GM12878 (cell line): ENCODE data around the gene PHC2. TPM values are rescaled to one million over a fixed set of nuclear protein-coding genes. Genes with fewer than 3 reads are reported as not detected.

ENCODE experiments used
- ATF3 ChIP-seq: IDR thresholded peaks from 2 replicates; pipeline ENCODE4 v1.6.1; 2011; ENCODE audit warnings: low read depth, mild to moderate bottlenecking, low read length, moderate library complexity, borderline replicate concordance; ENCODE audit errors: extremely low read depth
- BACH1 ChIP-seq: fragments of 450-650 bp; IDR thresholded peaks from 2 replicates; pipeline ENCODE4 v1.6.1; 2017; ENCODE audit warnings: mild to moderate bottlenecking, borderline replicate concordance
- BCLAF1 ChIP-seq: fragments of 450-650 bp; IDR thresholded peaks from 2 replicates; pipeline ENCODE4 v1.6.1; 2017; ENCODE audit warnings: antibody characterized with exemption, mild to moderate bottlenecking, moderate library complexity
- CBFB ChIP-seq: IDR thresholded peaks from 2 replicates; pipeline ENCODE4 v1.6.1; 2016; ENCODE audit warnings: antibody characterized with exemption, low read depth
- CHD1 ChIP-seq: IDR thresholded peaks from 2 replicates; pipeline ENCODE4 v1.6.1; 2012; ENCODE audit warnings: low read depth, low read length, improper control_type of control experiment
- DPF2 ChIP-seq: fragments of 450-650 bp; IDR thresholded peaks from 2 replicates; pipeline ENCODE4 v1.6.1; 2017; ENCODE audit warnings: mild to moderate bottlenecking
- ESRRA ChIP-seq: IDR thresholded peaks from 2 replicates; pipeline ENCODE4 v1.6.1; 2012; ENCODE audit warnings: mild to moderate bottlenecking, low read length, improper control_type of control experiment
- ETV6 ChIP-seq, 2 experiments: fragments of 450-650 bp in 1 of 2; IDR thresholded peaks in 1 of 2; conservative IDR thresholded peaks in 1 of 2; 2 replicates each; pipeline ENCODE4 v1.6.1; 2014; ENCODE audit warnings: antibody characterized with exemption in 1 of 2, borderline replicate concordance in 1 of 2, low read depth in 1 of 2, mild to moderate bottlenecking in 1 of 2, moderate library complexity in 1 of 2
- FOXM1 ChIP-seq: IDR thresholded peaks from 2 replicates; pipeline ENCODE4 v1.6.1; 2012; ENCODE audit warnings: low read depth, mild to moderate bottlenecking, inconsistent platforms, low read length, moderate library complexity
- HDGF ChIP-seq: fragments of 450-650 bp; IDR thresholded peaks from 2 replicates; pipeline ENCODE4 v1.6.1; 2016; ENCODE audit warnings: antibody characterized with exemption
- JUNB ChIP-seq: IDR thresholded peaks from 2 replicates; pipeline ENCODE4 v1.6.1; 2016; ENCODE audit warnings: antibody characterized with exemption, mild to moderate bottlenecking
- LARP7 ChIP-seq: fragments of 450-650 bp; IDR thresholded peaks from 2 replicates; pipeline ENCODE4 v1.6.1; 2017; ENCODE audit warnings: mild to moderate bottlenecking
- MAX ChIP-seq: IDR thresholded peaks from 2 replicates; pipeline ENCODE4 v1.6.1; 2012; ENCODE audit warnings: low read depth, low read length, improper control_type of control experiment
- MEF2B ChIP-seq: fragments of 450-650 bp; IDR thresholded peaks from 2 replicates; pipeline ENCODE4 v1.6.1; 2018; ENCODE audit warnings: mild to moderate bottlenecking, moderate library complexity; ENCODE audit not compliant: partially characterized antibody, poor library complexity, severe bottlenecking
- MTA2 ChIP-seq: fragments of 450-650 bp; IDR thresholded peaks from 2 replicates; pipeline ENCODE4 v1.6.1; 2016; ENCODE audit warnings: low read depth, mild to moderate bottlenecking, moderate library complexity
- NBN ChIP-seq: fragments of 450-650 bp; IDR thresholded peaks from 2 replicates; pipeline ENCODE4 v1.6.1; 2016
- NKRF ChIP-seq: fragments of 450-650 bp; conservative IDR thresholded peaks from 2 replicates; pipeline ENCODE4 v1.6.1; 2017; ENCODE audit warnings: mild to moderate bottlenecking, moderate library complexity
- POU2F2 ChIP-seq: IDR thresholded peaks from 3 replicates; pipeline ENCODE4 v1.6.1; 2011; ENCODE audit warnings: low read depth, mild to moderate bottlenecking, low read length, borderline replicate concordance
- RAD51 ChIP-seq: fragments of 450-650 bp; IDR thresholded peaks from 2 replicates; pipeline ENCODE4 v1.6.1; 2016; ENCODE audit warnings: moderate library complexity, mild to moderate bottlenecking, inconsistent platforms
- RBBP5 ChIP-seq: fragments of 200-600 bp; sonication (generic); conservative IDR thresholded peaks from 2 replicates; pipeline ENCODE4 v1.6.1; 2016
- RFX5 ChIP-seq: IDR thresholded peaks from 2 replicates; pipeline ENCODE4 v1.6.1; 2011; ENCODE audit warnings: low read depth, low read length, improper control_type of control experiment
- SMAD1 ChIP-seq: fragments of 450-650 bp; IDR thresholded peaks from 2 replicates; pipeline ENCODE4 v1.6.1; 2018; ENCODE audit warnings: mild to moderate bottlenecking, low read depth; ENCODE audit not compliant: partially characterized antibody
- SMARCA5 ChIP-seq: fragments of 450-650 bp; IDR thresholded peaks from 2 replicates; pipeline ENCODE4 v1.6.1; 2017; ENCODE audit warnings: mild to moderate bottlenecking
- SREBF2 ChIP-seq: IDR thresholded peaks from 2 replicates; pipeline ENCODE4 v1.6.1; 2012; ENCODE audit warnings: mild to moderate bottlenecking, low read length
- SRF ChIP-seq, 2 experiments: IDR thresholded peaks; 2 replicates each; pipeline ENCODE4 v1.6.1; 2011; ENCODE audit warnings: low read depth in 2 of 2, low read length in 2 of 2, mild to moderate bottlenecking in 1 of 2, moderate library complexity in 1 of 2
- SUPT20H ChIP-seq: IDR thresholded peaks from 2 replicates; pipeline ENCODE4 v1.6.1; 2011; ENCODE audit warnings: low read depth, mild to moderate bottlenecking, low read length, moderate library complexity, borderline replicate concordance; ENCODE audit not compliant: control insufficient read depth
- TBL1XR1 ChIP-seq: IDR thresholded peaks from 2 replicates; pipeline ENCODE4 v1.6.1; 2012; ENCODE audit warnings: low read depth, low read length, improper control_type of control experiment
- ZNF24 ChIP-seq: fragments of 450-650 bp; IDR thresholded peaks from 2 replicates; pipeline ENCODE4 v1.6.1; 2017; ENCODE audit warnings: antibody characterized with exemption, mild to moderate bottlenecking
- ZNF384 ChIP-seq: IDR thresholded peaks from 2 replicates; pipeline ENCODE4 v1.6.1; 2012; ENCODE audit warnings: low read depth, mild to moderate bottlenecking, low read length, improper control_type of control experiment, borderline replicate concordance
- polyA plus RNA-seq, 11 experiments: library from polyadenylated mRNA; depleted of rRNA in 4 of 11; unstranded in 6 of 11; stranded (reverse) in 5 of 11; fragments of >200 nt; fragmentation: Nextera tagmentation in 4 of 11; fragmentation: Illumina TruSeq in 1 of 11; extraction: Ambion mirVana in 4 of 11; extraction: Trizol in 1 of 11; gene quantifications; 1 replicate in 1 of 11; 2 replicates in 10 of 11; pipeline versions ENCODE4 v1.2.1 to v1.2.3, GENCODE V29; 2011 to 2016; ENCODE audit warnings: inconsistent platforms in 2 of 11, missing spikeins in 2 of 11, low read depth in 1 of 11
- total RNA-seq, 4 experiments: library from RNA; depleted of rRNA in 3 of 4; stranded (reverse); fragments of >200 nt in 3 of 4; fragmentation: Illumina TruSeq in 1 of 4; extraction: Trizol in 1 of 4; gene quantifications; 2 replicates each; pipeline versions ENCODE4 v1.2.1 to v1.2.3, GENCODE V29; 2013 to 2021

PHC2 gene
- total and polyA plus RNA-seq, 10 of the 15 experiments (the other 5 are each of a cell fraction or from before 2014, with no cell fraction given), result 2.0 to 35.9 (median 16.4) TPM

GRCh38 chr1:33349081-33349759, 81.7 kb downstream of the PHC2 start (continued):
- no peak for TF ChIP-seq ETV6 (conservative IDR thresholded peaks at IDR 0.05 in 1 of 2, IDR thresholded peaks at IDR 0.05 in 1 of 2; ENCODE audit: borderline replicate concordance in 1 of 2, low read depth in 1 of 2)
- TF ChIP-seq FOXM1, result no peak
- no peak for TF ChIP-seq SUPT20H
- TF ChIP-seq CHD1, result no peak
- TF ChIP-seq BACH1, result 0 out of 2 replicates have a peak, but pooled peaks have one; percentile 44
- peak; percentile 45 for TF ChIP-seq NKRF
- no peak for TF ChIP-seq CBFB
- TF ChIP-seq ATF3, result no peak
- no peak for TF ChIP-seq SMAD1
- no peak for TF ChIP-seq TBL1XR1
- TF ChIP-seq JUNB, result no peak
- peak; percentile 91 for TF ChIP-seq LARP7
- TF ChIP-seq DPF2, result peak; percentile 19; the same call in 1 of the 2 replicates
- peak; percentile 41; the same call in 1 of the 2 replicates for TF ChIP-seq SMARCA5
- TF ChIP-seq HDGF, result no peak
- no peak for TF ChIP-seq ZNF24
- TF ChIP-seq BCLAF1, result 0 out of 2 replicates have a peak, but pooled peaks have one; percentile 15
- no peak for TF ChIP-seq MTA2
- TF ChIP-seq POU2F2, result no peak
- no peak for TF ChIP-seq RAD51
- no peak for TF ChIP-seq MAX
- TF ChIP-seq RFX5, result no peak
- no peak for TF ChIP-seq ESRRA
- no peak for TF ChIP-seq MEF2B
- no peak for TF ChIP-seq ZNF384
- no peak for TF ChIP-seq RBBP5
- TF ChIP-seq NBN, result no peak
- no peak for TF ChIP-seq SRF (IDR thresholded peaks at IDR 0.05; ENCODE audit: low read depth in 2 of 2, low read length in 2 of 2)
- TF ChIP-seq SREBF2, result no peak
